Spleen (tissue), 11 donors: ENCODE data around the gene C2orf42. TPM values are rescaled to one million over a fixed set of nuclear protein-coding genes. Genes with fewer than 3 reads are reported as not detected.
"Not testable (repeated sequence)": the region's sequence is repeated elsewhere in the genome, so short reads cannot be mapped to it uniquely, and the experiment has no call there.

ENCODE experiments used
- DNase-seq: peaks from one replicate; pipeline ENCODE4 v3.0.0-alpha.2; 2020
- H3K27ac ChIP-seq, 8 donors: fragments of 200-600 bp; sonication (generic) in 7 of 8; 1 replicate in 4 of 8; 2 replicates in 4 of 8; pipeline versions ENCODE4 v1.5.0 to v1.8.0; 2016 to 2021; ENCODE audit warnings: inconsistent platforms in 4 of 8, mild to moderate bottlenecking in 4 of 8, moderate library complexity in 1 of 8
- H3K27me3 ChIP-seq, 7 donors: fragments of 200-600 bp; sonication (generic) in 6 of 7; replicated peaks in 1 of 7; 1 replicate in 4 of 7; 2 replicates in 3 of 7; pipeline versions ENCODE4 v1.5.0 to v1.8.0; 2016 to 2021; ENCODE audit warnings: inconsistent platforms in 3 of 7, mild to moderate bottlenecking in 1 of 7
- H3K36me3 ChIP-seq, 6 donors: fragments of 200-600 bp; sonication (generic) in 5 of 6; 1 replicate in 4 of 6; 2 replicates in 2 of 6; pipeline versions ENCODE4 v1.5.0 to v1.8.0; 2016 to 2021; ENCODE audit warnings: inconsistent platforms in 2 of 6
- H3K4me1 ChIP-seq, 6 donors: fragments of 200-600 bp; sonication (generic) in 5 of 6; 1 replicate in 3 of 6; 2 replicates in 3 of 6; pipeline versions ENCODE4 v1.5.0 to v1.8.0; 2016 to 2021; ENCODE audit warnings: inconsistent platforms in 3 of 6
- H3K4me3 ChIP-seq, 8 donors: fragments of 200-600 bp; sonication (generic) in 7 of 8; 1 replicate in 4 of 8; 2 replicates in 4 of 8; pipeline versions ENCODE4 v1.5.0 to v1.8.0; 2016 to 2021; ENCODE audit warnings: inconsistent platforms in 4 of 8, mild to moderate bottlenecking in 4 of 8, moderate library complexity in 2 of 8
- H3K9me3 ChIP-seq, 8 donors: fragments of 200-600 bp; sonication (generic) in 7 of 8; 1 replicate in 4 of 8; 2 replicates in 4 of 8; pipeline versions ENCODE4 v1.5.0 to v1.8.0; 2016 to 2021; ENCODE audit warnings: inconsistent platforms in 4 of 8
- CTCF ChIP-seq, 11 experiments: fragments of 200-600 bp in 7 of 11; fragments of 450-650 bp in 4 of 11; sonication (generic) in 4 of 11; IDR thresholded peaks in 8 of 11; conservative IDR thresholded peaks in 3 of 11; 1 replicate in 7 of 11; 2 replicates in 4 of 11; pipeline versions ENCODE4 v1.4.0 to v1.8.0; 2016 to 2021; ENCODE audit warnings: antibody characterized with exemption in 11 of 11, inconsistent platforms in 4 of 11, mild to moderate bottlenecking in 1 of 11
- POLR2A ChIP-seq, 3 donors: fragments of 450-650 bp; IDR thresholded peaks; one replicate each; pipeline ENCODE4 v1.5.1; 2017; ENCODE audit warnings: antibody characterized with exemption in 3 of 3, mild to moderate bottlenecking in 1 of 3
- POLR2AphosphoS5 ChIP-seq, 3 donors: sonication (generic); formaldehyde crosslinking; IDR thresholded peaks; one replicate each; pipeline ENCODE4 v1.5.1; 2017; ENCODE audit warnings: antibody characterized with exemption in 3 of 3
- WGBS, 5 donors: extraction: QIAGEN DNeasy Blood & Tissue Kit in 3 of 5; methylation state at CpG; one replicate each; pipeline versions ENCODE4 v1.1.5 to v1.1.7; 2013 to 2018; 5-methylcytosine and 5-hydroxymethylcytosine counted together
- intact Hi-C: fragments of 100-400 bp; cut with DNase I; formaldehyde crosslinking; loops from one replicate; pipeline ENCODE4 v1.15.0; 2023; ENCODE audit warnings: low total_unique reads
- polyA plus RNA-seq, 3 donors: library from polyadenylated mRNA; stranded (reverse); fragments of 200-250 nt; gene quantifications; one replicate each; pipeline ENCODE4 v1.2.1, GENCODE V29; 2013
- total RNA-seq, 7 donors: library from RNA; depleted of rRNA in 3 of 7; stranded (reverse); fragments of >200 nt in 3 of 7; fragmentation: NEBNext Ultra II Directional in 4 of 7; extraction: Animal tissue kit (Norgen Biotek cat#: 25700) in 4 of 7; gene quantifications; one replicate each; pipeline versions ENCODE4 v1.1.0 to v1.2.1, GENCODE V29; 2016 to 2021
- donor health status: healthy with polysubstance abuse.
- donor health status: DM: no; HTN: no; CAD: no; lungs with moderate emphysema.
- donor health status: DM: no; HTN: no; CAD: no.
- donor health status: Bipolar disorder and iron deficiency.
- donor health status: healthy.
- donor health status: DM: no; HTN: no; CAD: no.
- donor health status: DM: yes; HTN: yes; CAD: no.

The C2orf42 gene
- total and polyA plus RNA-seq, 10 donors, result 6.0 to 24.3 (median 18.0) TPM

- H3K36me3 ChIP-seq, result no peaks in the 10 kb centered on the region
- H3K9me3 ChIP-seq, result no peaks in the 10 kb centered on the region
- peaks cover 4 to 25% (median 14%) of the 10 kb centered on the region in 6 donors for H3K4me1 ChIP-seq
- no peaks in the 10 kb centered on the region for H3K27me3 ChIP-seq
- 72 to 91% (median 83%) methylated on average over 5 of the region's 5 CpGs for WGBS, 5 donors
- DNase-seq, result no peak
- H3K4me3 ChIP-seq, result no peak overlapping the region
- H3K27ac ChIP-seq, result no peak overlapping the region
- TF ChIP-seq POLR2A (IDR thresholded peaks at IDR 0.05), result no peak
- TF ChIP-seq POLR2AphosphoS5 (IDR thresholded peaks at IDR 0.05), result no peak
- TF ChIP-seq CTCF (IDR thresholded peaks at IDR 0.05 in 8 of 11, conservative IDR thresholded peaks at IDR 0.05 in 3 of 11), result no peak
- intact Hi-C loops, result no loop called here
Observed at GRCh38 chr2:70188460-70188859, 2.4 kb downstream of the C2orf42 start.

GRCh38 chr2:70187170-70187569, 3.6 kb downstream of the C2orf42 start:
- WGBS, 5 donors, result 92 to 96% (median 94%) methylated on average over 9 of the region's 9 CpGs
- H3K27ac ChIP-seq, H3K36me3 ChIP-seq, H3K4me3 ChIP-seq, intact Hi-C loops, H3K27me3 ChIP-seq, H3K9me3 ChIP-seq: not testable (repeated sequence)
- peak; percentile 3 for DNase-seq
- peaks cover 4 to 25% (median 14%) of the 10 kb centered on the region in 6 donors for H3K4me1 ChIP-seq

DNA sequence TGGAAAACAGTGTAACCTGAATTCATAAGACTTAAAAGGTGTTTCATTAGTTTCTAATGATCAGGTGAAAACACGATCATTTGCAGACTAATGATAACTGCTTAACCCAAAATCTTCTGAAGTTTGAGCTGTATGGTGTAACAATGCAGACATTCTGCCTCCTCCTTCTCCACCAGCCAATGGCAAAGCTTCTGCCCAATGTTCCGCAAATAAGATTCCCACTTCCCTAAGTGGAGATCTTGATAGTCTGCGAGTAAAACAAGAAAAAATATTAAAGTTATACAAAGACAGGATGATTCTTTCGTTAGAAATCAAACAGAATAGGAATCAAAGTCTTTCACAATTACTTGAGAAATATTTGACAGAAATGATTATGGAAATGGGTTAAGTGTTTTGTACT, 8.1 kb downstream of the C2orf42 start:
- H3K36me3 ChIP-seq, result peaks cover 1 to 50% (median 33%) of the 10 kb centered on the region in 6 donors
- H3K4me1 ChIP-seq, result peaks cover 0 to 10% (median 0%) of the 10 kb centered on the region in 6 donors
- H3K4me3 ChIP-seq, result no peak overlapping the region
- 85 to 96% (median 90%) methylated on average over 4 of the region's 4 CpGs for WGBS, 5 donors
- TF ChIP-seq POLR2A (IDR thresholded peaks at IDR 0.05) (no peak), POLR2AphosphoS5 (IDR thresholded peaks at IDR 0.05) (no peak), CTCF (IDR thresholded peaks at IDR 0.05 in 8 of 11, conservative IDR thresholded peaks at IDR 0.05 in 3 of 11) (no peak)
- H3K27ac ChIP-seq, result no peak overlapping the region
- no peak for DNase-seq
- no peaks in the 10 kb centered on the region for H3K9me3 ChIP-seq
- no peaks in the 10 kb centered on the region for H3K27me3 ChIP-seq
- intact Hi-C loops, result loop anchor here (5.0 kb wide), 1 partner anchor 35 kb away; no protein-coding TSS in a partner anchor

GRCh38 chr2:70181363-70181956, 9.4 kb downstream of the C2orf42 start:
- H3K36me3 ChIP-seq, result peaks cover 3 to 62% (median 44%) of the 10 kb centered on the region in 6 donors
- TF ChIP-seq CTCF (IDR thresholded peaks at IDR 0.05 in 8 of 11, conservative IDR thresholded peaks at IDR 0.05 in 3 of 11) (no peak), POLR2A (IDR thresholded peaks at IDR 0.05) (no peak), POLR2AphosphoS5 (IDR thresholded peaks at IDR 0.05) (peak in 2 of 3 donors; percentile 29 to 58)
- peak overlapping the region in 5 of 8 donors; percentile 32 to 72 (median 58) for H3K27ac ChIP-seq
- WGBS, 5 donors, result 67 to 82% (median 77%) methylated on average over 11 to 16 of the region's 16 CpGs
- intact Hi-C loops, result loop anchor here (5.0 kb wide), 1 partner anchor 34 kb away; no protein-coding TSS in a partner anchor
- no peak overlapping the region for H3K4me3 ChIP-seq
- peak; percentile 78 for DNase-seq
- H3K9me3 ChIP-seq, result no peaks in the 10 kb centered on the region
- H3K4me1 ChIP-seq, result peaks cover 0 to 10% (median 0%) of the 10 kb centered on the region in 6 donors
- H3K27me3 ChIP-seq, result no peaks in the 10 kb centered on the region
